Keratinocyte (primary cell): ENCODE measurements around the gene FBXO46.

ENCODE experiments used
- CTCF ChIP-seq, 3 experiments: IDR thresholded peaks in 1 of 3; conservative IDR thresholded peaks in 1 of 3; optimal IDR thresholded peaks in 1 of 3; 2 replicates in 2 of 3; 3 replicates in 1 of 3; pipeline versions ENCODE3 to v1.5.1; 2011; ENCODE audit warnings: low read length in 3 of 3, mild to moderate bottlenecking in 3 of 3, moderate library complexity in 2 of 3, control low read depth in 1 of 3, inconsistent platforms in 1 of 3; ENCODE audit not compliant: insufficient read depth in 2 of 3; ENCODE audit errors: extremely low read depth in 1 of 3
- EZH2 ChIP-seq: IDR thresholded peaks from one replicate; pipeline ENCODE4 v1.6.1; 2012; ENCODE audit warnings: inconsistent platforms, mild to moderate bottlenecking, low read length, moderate library complexity

- no peak for TF ChIP-seq CTCF (optimal IDR thresholded peaks at IDR 0.05 in 1 of 3, IDR thresholded peaks at IDR 0.05 in 1 of 3, conservative IDR thresholded peaks at IDR 0.05 in 1 of 3; ENCODE audit: extremely low read depth in 1 of 3, insufficient read depth in 2 of 3, low read length in 3 of 3)
- TF ChIP-seq EZH2: no peak
Observed at GRCh38 chr19:45682908-45683307, 47.8 kb downstream of the FBXO46 start.
